K562 (cell line): ENCODE measurements around the gene BAIAP2. TPM values are rescaled to one million over a fixed set of nuclear protein-coding genes. Genes with fewer than 3 reads are reported as not detected.

ENCODE experiments used
- ATAC-seq: fragments of 200-7000 bp; cut with Tn5 transposase; 3 replicates; pipeline ENCODE4 v1.9.1; 2020; ENCODE audit warnings: moderate library complexity
- BruUV-seq: library from RNA; stranded (reverse); fragments of 400-500 nt; replicated peaks from 2 replicates; lab custom pipeline; 2021; lab: Mats Ljungman, UMichigan
- CTCF ChIA-PET: fragments of 300-600 bp; formaldehyde crosslinking; extraction: SDS; loops from one replicate; lab custom pipeline; 2021; ENCODE audit warnings: low intra/inter-chr PET ratio; lab: Yijun Ruan, JAX
- POLR2A ChIA-PET: fragments of 300-600, 350-650 bp; sonication (Branson Sonifier 250); formaldehyde crosslinking; extraction: SDS; loops from one replicate; lab custom pipeline; 2021; ENCODE audit warnings: antibody characterized with exemption, inconsistent platforms; lab: Yijun Ruan, JAX
- DNase-seq, 4 experiments: peaks; one replicate each; pipeline versions ENCODE4 v3.0.0 to v3.0.0-alpha.2; 2011 to 2018; ENCODE audit warnings: low spot score in 3 of 4, mixed read lengths in 3 of 4; ENCODE audit errors: extremely low read depth in 1 of 4
- FAIRE-seq: peaks from 2 replicates; lab custom pipeline; 2011; peaks lifted over from hg19 to GRCh38; lab: Jason Lieb, UNC
- H2AFZ ChIP-seq: 2 replicates; pipeline ENCODE4 v1.6.0; 2011; ENCODE audit warnings: low read depth, low read length, control low read depth, inconsistent platforms
- H3K27ac ChIP-seq: fragments of 200-600 bp; 3 replicates; pipeline ENCODE4 v1.8.0; 2011; ENCODE audit warnings: low read depth, mild to moderate bottlenecking, control low read depth, inconsistent platforms, low read length, moderate library complexity, mixed read lengths; ENCODE audit errors: extremely low read depth
- H3K27me3 ChIP-seq, 2 experiments: fragments of 300-600 bp in 1 of 2; 2 replicates in 1 of 2; 3 replicates in 1 of 2; pipeline versions ENCODE4 v1.6.0 to v1.8.0; 2011; ENCODE audit warnings: inconsistent platforms in 2 of 2, low read length in 2 of 2, mild to moderate bottlenecking in 1 of 2, mixed read lengths in 1 of 2, moderate library complexity in 1 of 2; ENCODE audit not compliant: control insufficient read depth in 2 of 2, insufficient read depth in 2 of 2
- H3K36me3 ChIP-seq: fragments of 300-600 bp; 3 replicates; pipeline ENCODE4 v1.8.0; 2011; ENCODE audit warnings: mild to moderate bottlenecking, low read length, inconsistent platforms; ENCODE audit not compliant: control insufficient read depth, insufficient read depth
- H3K4me1 ChIP-seq, 2 experiments: fragments of 200-600 bp in 1 of 2; replicated peaks in 1 of 2; 2 replicates in 1 of 2; 3 replicates in 1 of 2; pipeline versions ENCODE4 v1.5.1 to v1.8.0; 2011; ENCODE audit warnings: inconsistent platforms in 2 of 2, low read length in 2 of 2, mild to moderate bottlenecking in 1 of 2, mixed read lengths in 1 of 2, moderate library complexity in 1 of 2; ENCODE audit not compliant: control insufficient read depth in 2 of 2, insufficient read depth in 2 of 2
- H3K4me2 ChIP-seq: 2 replicates; pipeline ENCODE4 v1.6.1; 2011; ENCODE audit warnings: low read length, control low read depth, inconsistent platforms, mixed read lengths; ENCODE audit not compliant: insufficient read depth
- H3K4me3 ChIP-seq: fragments of 200-600 bp; sonication (generic), shearing (Covaris generic); 2 replicates; pipeline ENCODE4 v1.5.1; 2016; ENCODE audit warnings: control low read depth, inconsistent platforms
- H3K79me2 ChIP-seq: fragments of 200-600 bp; 3 replicates; pipeline ENCODE4 v1.8.0; 2011; ENCODE audit warnings: low read length, inconsistent platforms; ENCODE audit not compliant: control insufficient read depth, insufficient read depth
- H3K9ac ChIP-seq, 2 experiments: 2 replicates each; pipeline versions ENCODE4 v1.6.0 to v1.6.1; 2011; ENCODE audit warnings: low read depth in 2 of 2, low read length in 2 of 2, control low read depth in 1 of 2, inconsistent platforms in 1 of 2, mild to moderate bottlenecking in 1 of 2, mixed read lengths in 1 of 2; ENCODE audit not compliant: insufficient read depth in 1 of 2
- H3K9me1 ChIP-seq: one replicate; pipeline ENCODE4 v1.6.0; 2011; ENCODE audit warnings: inconsistent platforms, mild to moderate bottlenecking, low read length, moderate library complexity; ENCODE audit not compliant: control insufficient read depth, insufficient read depth
- H3K9me3 ChIP-seq: replicated peaks from 2 replicates; pipeline ENCODE4 v1.5.1; 2011; ENCODE audit warnings: low read depth, low read length, inconsistent platforms; ENCODE audit not compliant: control insufficient read depth, insufficient read depth
- H4K20me1 ChIP-seq: replicated peaks from 2 replicates; pipeline ENCODE4 v1.6.1; 2011; ENCODE audit warnings: low read length, inconsistent platforms, mixed read lengths; ENCODE audit not compliant: control insufficient read depth, insufficient read depth
- POLR2G ChIP-seq: fragments of 200-400 bp; formaldehyde crosslinking; IDR thresholded peaks from 2 replicates; pipeline ENCODE4 v1.6.1; 2017; ENCODE audit warnings: low read depth, mild to moderate bottlenecking, antibody characterized with exemption, low read length, moderate library complexity
- ZNF57 ChIP-seq: fragments of 450-650 bp; formaldehyde crosslinking; IDR thresholded peaks from 2 replicates; pipeline ENCODE4 v1.4.0; 2020; ENCODE audit warnings: mild to moderate bottlenecking, moderate library complexity
- WGBS: fragments of 100-300 bp; shearing (Covaris generic); methylation state at CpG from one replicate; pipeline ENCODE4 v1.1.6; 2016; ENCODE audit warnings: low coverage, mixed read lengths; ENCODE audit not compliant: insufficient coverage; ENCODE audit errors: missing lambda C conversion rate; 5-methylcytosine and 5-hydroxymethylcytosine counted together
- in situ Hi-C: fragments of 300-500 bp; cut with MboI; formaldehyde crosslinking; loops from 4 replicates; pipeline ENCODE4 v1.15.0; 2018; ENCODE audit warnings: inconsistent platforms, mixed read lengths
- intact Hi-C: fragments of 100-400 bp; cut with micrococcal nuclease; formaldehyde crosslinking; loops from 2 replicates; pipeline ENCODE4 v1.14.2; 2022
- polyA plus RNA-seq, 8 experiments: library from polyadenylated mRNA; depleted of rRNA in 4 of 8; stranded (reverse) in 5 of 8; unstranded in 3 of 8; fragments of >200 nt; fragmentation: Nextera tagmentation in 2 of 8; fragmentation: Illumina TruSeq in 1 of 8; extraction: Ambion mirVana in 2 of 8; extraction: Trizol in 1 of 8; gene quantifications; 2 replicates each; pipeline versions ENCODE4 v1.2.1 to v1.2.3, GENCODE V29; 2011 to 2014; ENCODE audit warnings: inconsistent platforms in 1 of 8, missing spikeins in 1 of 8
- total RNA-seq, 7 experiments: library from RNA; depleted of rRNA in 6 of 7; stranded (reverse); fragments of >200 nt in 6 of 7; fragmentation: Illumina TruSeq in 2 of 7; extraction: Trizol in 2 of 7; gene quantifications; 2 replicates each; pipeline versions ENCODE4 v1.2.1 to v1.2.3, GENCODE V29; 2011 to 2021; ENCODE audit warnings: low replicate concordance in 1 of 7
- TF ChIP-seq, protein P1 (sequence below): fragments of 250-450 bp; sonication (Bioruptor Pico); IDR thresholded peaks from 2 replicates; pipeline ENCODE4 v1.4.0; 2020; ENCODE audit warnings: mild to moderate bottlenecking, moderate library complexity

BAIAP2 gene
- total and polyA plus RNA-seq, 9 of the 15 experiments (the other 6 are each of a cell fraction or from before 2014, with no cell fraction given): 2.3 to 51.6 (median 18.4) TPM

DNA sequence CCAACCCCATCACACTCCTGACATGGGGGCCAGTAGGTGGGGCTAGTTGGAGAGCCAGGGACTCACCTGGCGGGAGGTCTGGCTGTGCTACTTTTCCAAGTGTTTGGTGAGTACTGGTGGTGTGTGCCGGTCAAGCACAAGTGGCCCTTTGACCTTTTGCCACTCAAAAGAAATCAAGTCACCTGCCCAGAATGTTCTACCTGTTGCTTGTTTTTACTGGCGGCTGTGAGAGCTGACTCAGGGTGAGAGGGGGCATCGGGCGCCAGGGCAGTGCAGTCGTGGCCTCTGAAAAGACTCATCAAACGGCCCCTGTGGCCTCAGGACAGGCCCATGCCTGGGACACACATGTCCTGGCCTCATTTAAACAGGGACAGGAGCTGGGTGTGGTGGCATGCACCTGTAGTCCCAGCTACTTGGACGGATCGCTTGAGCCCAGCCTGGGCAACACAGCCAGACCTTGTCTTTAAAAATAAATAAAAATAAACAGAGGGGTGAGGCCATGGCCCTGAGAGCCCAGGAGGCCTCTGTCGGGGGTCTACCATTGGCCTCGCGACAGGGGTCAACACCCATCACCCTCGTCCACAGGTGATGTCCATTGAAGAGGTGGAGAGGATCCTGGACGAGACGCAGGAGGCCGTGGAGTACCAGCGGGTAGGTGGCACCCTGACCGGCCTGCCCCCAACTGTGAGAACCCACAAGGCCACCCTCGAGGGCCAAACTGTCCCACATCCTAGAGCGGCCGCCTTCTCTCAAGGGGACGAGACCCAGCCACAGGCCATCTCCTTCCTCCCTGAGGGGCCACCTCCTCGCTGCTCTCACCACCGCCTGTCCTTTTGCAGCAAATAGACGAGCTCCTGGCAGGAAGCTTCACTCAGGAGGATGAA, 38.3 kb upstream of the BAIAP2 start:
- Histone ChIP-seq H3K9me3 (no peaks in the 10 kb centered on the region), H3K36me3 (peaks cover 49% of the 10 kb centered on the region; the same call in 1 of the 3 replicates), H3K79me2 (peaks cover 17% of the 10 kb centered on the region), H4K20me1 (no peaks in the 10 kb centered on the region), H3K27me3 (no peaks in the 10 kb centered on the region), H3K9ac (no peak overlapping the region), H3K4me2 (no peak overlapping the region), H2AFZ (no peak overlapping the region), H3K4me3 (no peak overlapping the region), H3K9me1 (no peaks in the 10 kb centered on the region), H3K27ac (no peak overlapping the region), H3K4me1 (peaks cover 9 to 75% of the 10 kb centered on the region in 2 experiments; a peak in 4 of 5 replicates)
- ChIA-PET CTCF (interaction anchor here (0.7 kb wide), 1 partner anchor 105 kb away, joined by 3 read pairs; no protein-coding TSS in a partner anchor), POLR2A (interaction anchor here (0.6 kb wide), 1 partner anchor 26 kb away, joined by 4 read pairs; no protein-coding TSS in a partner anchor)
- ATAC-seq (no peak), FAIRE-seq (no peak), DNase-seq (peak in 1 of 4 experiments; percentile 10)
- in situ Hi-C loops: no loop called here
- intact Hi-C loops: no loop called here
- WGBS: 90% methylated on average over 21 of the region's 25 CpGs
- no TSS peak for BruUV-seq
- TF ChIP-seq POLR2G (0 out of 2 replicates have a peak, but pooled peaks have one; percentile 9), ZNF57 (CRISPR knock-in tag) (no peak)
- TF ChIP-seq, protein P1, sequence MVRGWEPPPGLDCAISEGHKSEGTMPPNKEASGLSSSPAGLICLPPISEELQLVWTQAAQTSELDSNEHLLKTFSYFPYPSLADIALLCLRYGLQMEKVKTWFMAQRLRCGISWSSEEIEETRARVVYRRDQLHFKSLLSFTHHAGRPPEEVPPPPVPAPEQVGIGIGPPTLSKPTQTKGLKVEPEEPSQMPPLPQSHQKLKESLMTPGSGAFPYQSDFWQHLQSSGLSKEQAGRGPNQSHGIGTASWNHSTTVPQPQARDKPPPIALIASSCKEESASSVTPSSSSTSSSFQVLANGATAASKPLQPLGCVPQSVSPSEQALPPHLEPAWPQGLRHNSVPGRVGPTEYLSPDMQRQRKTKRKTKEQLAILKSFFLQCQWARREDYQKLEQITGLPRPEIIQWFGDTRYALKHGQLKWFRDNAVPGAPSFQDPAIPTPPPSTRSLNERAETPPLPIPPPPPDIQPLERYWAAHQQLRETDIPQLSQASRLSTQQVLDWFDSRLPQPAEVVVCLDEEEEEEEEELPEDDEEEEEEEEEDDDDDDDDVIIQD: no peak
- TF ChIP-seq, all 486 proteins: peak for 1
